ENCODE measurements around the gene CNTN5. TPM values are rescaled to one million over a fixed set of nuclear protein-coding genes. Genes with fewer than 3 reads are reported as not detected.

Gene CNTN5
- total and polyA plus RNA-seq, 10 of the 15 experiments (the other 5 are each of a cell fraction or from before 2014, with no cell fraction given), result 0.01 TPM; not detected in 9

DNA sequence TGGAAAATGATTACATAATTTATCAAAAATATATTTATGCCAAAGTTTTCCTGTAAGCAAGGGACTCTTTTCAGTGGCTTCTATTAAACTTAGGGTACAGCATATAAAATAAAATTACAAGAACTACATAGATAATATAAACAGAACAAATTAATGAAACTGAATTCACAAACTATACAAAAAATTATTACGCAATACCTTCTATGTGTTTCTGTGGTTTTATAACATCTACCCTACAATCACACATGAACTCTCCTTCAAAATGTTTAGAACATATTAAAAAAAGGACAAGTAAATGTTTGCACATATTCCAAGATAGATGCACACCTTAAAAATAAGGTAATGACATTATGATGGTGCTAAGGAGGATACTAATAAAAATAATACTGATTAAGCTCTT, 235.9 kb downstream of the CNTN5 start (continued):
- TF ChIP-seq BACH1 (IDR thresholded peaks at IDR 0.05; ENCODE audit: borderline replicate concordance) (no peak), ASH2L (IDR thresholded peaks at IDR 0.05; ENCODE audit: borderline replicate concordance, low read depth) (no peak)

DNA sequence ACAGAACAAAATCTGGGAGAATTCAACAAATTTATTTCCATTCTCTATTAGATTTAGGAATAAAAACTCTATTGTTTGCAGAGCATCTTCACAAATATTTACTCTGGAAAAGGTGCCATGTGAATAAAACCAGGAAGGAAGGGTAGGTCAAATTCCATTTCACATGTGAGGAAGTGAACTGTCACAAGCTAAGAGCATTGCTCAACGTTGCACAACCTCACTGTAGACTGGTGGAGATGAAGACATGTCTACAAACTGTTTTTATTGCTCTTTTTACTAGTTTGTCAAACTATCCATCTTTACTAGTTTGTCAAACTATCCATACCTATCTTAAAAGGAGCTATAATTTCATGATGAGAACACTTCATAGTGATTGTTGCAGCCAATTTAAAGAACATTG, 236.4 kb downstream of the CNTN5 start:
- POLR2A ChIA-PET, result no interaction called here

More for the DNA sequence above, 236.4 kb downstream of the CNTN5 start:
- FAIRE-seq, result no peak
- TF ChIP-seq, protein P1, sequence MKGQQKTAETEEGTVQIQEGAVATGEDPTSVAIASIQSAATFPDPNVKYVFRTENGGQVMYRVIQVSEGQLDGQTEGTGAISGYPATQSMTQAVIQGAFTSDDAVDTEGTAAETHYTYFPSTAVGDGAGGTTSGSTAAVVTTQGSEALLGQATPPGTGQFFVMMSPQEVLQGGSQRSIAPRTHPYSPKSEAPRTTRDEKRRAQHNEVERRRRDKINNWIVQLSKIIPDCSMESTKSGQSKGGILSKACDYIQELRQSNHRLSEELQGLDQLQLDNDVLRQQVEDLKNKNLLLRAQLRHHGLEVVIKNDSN (IDR thresholded peaks at IDR 0.05; ENCODE audit: borderline replicate concordance, extremely low read length, insufficient read depth, low read depth, low read length), result no peak
- no peak for TF ChIP-seq POU2F2 (IDR thresholded peaks at IDR 0.05; ENCODE audit: borderline replicate concordance, low read depth, low read length)
- TF ChIP-seq SUZ12 (IDR thresholded peaks at IDR 0.05; ENCODE audit: unreplicated experiment), result no peak
- TF ChIP-seq NBN (IDR thresholded peaks at IDR 0.05), result no peak
- TF ChIP-seq, protein P2, sequence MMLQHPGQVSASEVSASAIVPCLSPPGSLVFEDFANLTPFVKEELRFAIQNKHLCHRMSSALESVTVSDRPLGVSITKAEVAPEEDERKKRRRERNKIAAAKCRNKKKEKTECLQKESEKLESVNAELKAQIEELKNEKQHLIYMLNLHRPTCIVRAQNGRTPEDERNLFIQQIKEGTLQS (IDR thresholded peaks at IDR 0.05; ENCODE audit: borderline replicate concordance, extremely low read depth, low read depth, low read length), result no peak
- TF ChIP-seq FOXM1 (IDR thresholded peaks at IDR 0.05; ENCODE audit: low read depth, low read length), result no peak
- no peak for TF ChIP-seq CBX3 (IDR thresholded peaks at IDR 0.05; ENCODE audit: borderline replicate concordance, low read depth)
- TF ChIP-seq CREM (IDR thresholded peaks at IDR 0.05; ENCODE audit: low read depth), result no peak
- TF ChIP-seq TCF12 (IDR thresholded peaks at IDR 0.05; ENCODE audit: low read depth, low read length), result no peak
- no peak for TF ChIP-seq RAD51 (IDR thresholded peaks at IDR 0.05)
- TF ChIP-seq, protein P3, sequence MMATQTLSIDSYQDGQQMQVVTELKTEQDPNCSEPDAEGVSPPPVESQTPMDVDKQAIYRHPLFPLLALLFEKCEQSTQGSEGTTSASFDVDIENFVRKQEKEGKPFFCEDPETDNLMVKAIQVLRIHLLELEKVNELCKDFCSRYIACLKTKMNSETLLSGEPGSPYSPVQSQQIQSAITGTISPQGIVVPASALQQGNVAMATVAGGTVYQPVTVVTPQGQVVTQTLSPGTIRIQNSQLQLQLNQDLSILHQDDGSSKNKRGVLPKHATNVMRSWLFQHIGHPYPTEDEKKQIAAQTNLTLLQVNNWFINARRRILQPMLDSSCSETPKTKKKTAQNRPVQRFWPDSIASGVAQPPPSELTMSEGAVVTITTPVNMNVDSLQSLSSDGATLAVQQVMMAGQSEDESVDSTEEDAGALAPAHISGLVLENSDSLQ (IDR thresholded peaks at IDR 0.05), result no peak
- no peak for TF ChIP-seq TCF7 (IDR thresholded peaks at IDR 0.05; ENCODE audit: borderline replicate concordance)
- Histone ChIP-seq H2AFZ (ENCODE audit: control insufficient read depth, low read depth, low read length) (no peak overlapping the region), H3K27ac (ENCODE audit: control insufficient read depth, insufficient read depth) (no peak overlapping the region), H4K20me1 (ENCODE audit: control insufficient read depth, insufficient read depth) (no peaks in the 10 kb centered on the region), H3K4me2 (ENCODE audit: control insufficient read depth, insufficient read depth) (no peak overlapping the region), H3K36me3 (ENCODE audit: control insufficient read depth in 2 of 2, insufficient read depth in 2 of 2, low read length in 1 of 2) (no peaks in the 10 kb centered on the region), H3K4me1 (ENCODE audit: control insufficient read depth, insufficient read depth, low read length) (no peaks in the 10 kb centered on the region), H3K79me2 (ENCODE audit: control insufficient read depth, insufficient read depth, low read length) (no peaks in the 10 kb centered on the region), H3K4me3 (no peak overlapping the region), H3K9me3 (replicated peaks; ENCODE audit: control insufficient read depth, insufficient read depth, low read length) (no peaks in the 10 kb centered on the region), H3K9ac (ENCODE audit: control insufficient read depth, insufficient read depth, low read length) (no peak overlapping the region), H3K27me3 (replicated peaks in 1 of 2; ENCODE audit: control insufficient read depth in 2 of 2, insufficient read depth in 2 of 2, low read length in 1 of 2) (no peaks in the 10 kb centered on the region)
- SMC1A ChIA-PET (ENCODE audit: uncharacterized antibody, unreplicated experiment), result interaction anchor here (0.6 kb wide), 1 partner anchor 71 kb away, joined by 4 read pairs; no protein-coding TSS in a partner anchor
- WGBS (ENCODE audit: insufficient coverage, insufficient replicate concordance, low lambda C conversion rate, missing lambda C conversion rate), result 0% methylated on average over 1 of the region's 1 CpG
- intact Hi-C loops (cut with micrococcal nuclease; ENCODE audit: unreplicated experiment) (no loop called here), in situ Hi-C loops (cut with MboI) (no loop called here)
- RAD21 ChIA-PET (ENCODE audit: unreplicated experiment), result no interaction called here
- no TSS peak for BruUV-seq (replicated peaks)
- CTCF ChIA-PET, result no interaction called here
- DNase-seq (ENCODE audit: low read depth, low spot score), result no peak
- ATAC-seq, result no peak
